ENCODE measurements around the gene UGT1A7. TPM values are rescaled to one million over a fixed set of nuclear protein-coding genes. Genes with fewer than 3 reads are reported as not detected.

Gene UGT1A7
- total and polyA plus RNA-seq, 4 donors: 0.45 TPM; not detected in 3

DNA sequence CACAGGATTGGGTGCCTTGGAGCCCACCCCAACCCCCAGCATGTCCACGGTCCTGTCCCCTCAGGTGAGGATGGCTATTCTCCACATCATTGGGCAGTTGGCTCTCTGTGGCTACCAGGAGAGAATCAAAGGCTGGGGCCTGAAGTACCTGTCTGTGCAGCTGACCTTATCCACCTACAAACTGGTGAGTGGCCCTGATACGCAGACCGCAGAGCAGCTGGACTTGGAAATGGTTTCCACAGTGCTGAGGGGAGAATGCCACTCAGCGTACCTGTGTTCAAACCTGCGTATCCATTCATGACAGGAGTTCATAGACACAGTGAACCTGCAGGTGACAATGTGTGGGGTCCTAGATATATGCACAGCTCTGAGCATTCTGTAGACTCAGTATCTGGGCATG, 118.0 kb downstream of the UGT1A7 start:
- WGBS, 2 donors: 54 to 83% methylated on average over 5 of the region's 5 CpGs
- Histone ChIP-seq H3K4me1 (ENCODE audit: control insufficient read depth in 5 of 5, insufficient read depth in 5 of 5, low read length in 5 of 5) (no peaks in the 10 kb centered on the region), H3K27ac (ENCODE audit: low read depth in 1 of 2, low read length in 1 of 2) (no peak overlapping the region), H3K4me3 (no peak overlapping the region), H3K27me3 (ENCODE audit: control insufficient read depth in 3 of 3, insufficient read depth in 3 of 3, low read length in 2 of 3) (no peaks in the 10 kb centered on the region), H3K9me3 (ENCODE audit: control insufficient read depth in 4 of 4, insufficient read depth in 3 of 4, low read length in 3 of 4) (no peaks in the 10 kb centered on the region), H3K36me3 (ENCODE audit: control insufficient read depth in 4 of 4, insufficient read depth in 4 of 4, low read length in 4 of 4) (no peaks in the 10 kb centered on the region), H3K9ac (ENCODE audit: insufficient read depth in 1 of 2, low read length in 2 of 2) (no peak overlapping the region)
- TF ChIP-seq, protein P1, sequence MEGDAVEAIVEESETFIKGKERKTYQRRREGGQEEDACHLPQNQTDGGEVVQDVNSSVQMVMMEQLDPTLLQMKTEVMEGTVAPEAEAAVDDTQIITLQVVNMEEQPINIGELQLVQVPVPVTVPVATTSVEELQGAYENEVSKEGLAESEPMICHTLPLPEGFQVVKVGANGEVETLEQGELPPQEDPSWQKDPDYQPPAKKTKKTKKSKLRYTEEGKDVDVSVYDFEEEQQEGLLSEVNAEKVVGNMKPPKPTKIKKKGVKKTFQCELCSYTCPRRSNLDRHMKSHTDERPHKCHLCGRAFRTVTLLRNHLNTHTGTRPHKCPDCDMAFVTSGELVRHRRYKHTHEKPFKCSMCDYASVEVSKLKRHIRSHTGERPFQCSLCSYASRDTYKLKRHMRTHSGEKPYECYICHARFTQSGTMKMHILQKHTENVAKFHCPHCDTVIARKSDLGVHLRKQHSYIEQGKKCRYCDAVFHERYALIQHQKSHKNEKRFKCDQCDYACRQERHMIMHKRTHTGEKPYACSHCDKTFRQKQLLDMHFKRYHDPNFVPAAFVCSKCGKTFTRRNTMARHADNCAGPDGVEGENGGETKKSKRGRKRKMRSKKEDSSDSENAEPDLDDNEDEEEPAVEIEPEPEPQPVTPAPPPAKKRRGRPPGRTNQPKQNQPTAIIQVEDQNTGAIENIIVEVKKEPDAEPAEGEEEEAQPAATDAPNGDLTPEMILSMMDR (IDR thresholded peaks at IDR 0.05; ENCODE audit: control extremely low read depth, extremely low read depth): no peak
- DNase-seq (no peak), ATAC-seq (ENCODE audit: insufficient read depth, low FRiP score) (no peak)

GRCh38 chr2:233800208-233800607, 118.5 kb downstream of the UGT1A7 start:
- no peak overlapping the region for H3K9ac ChIP-seq (ENCODE audit: insufficient read depth in 1 of 2, low read length in 2 of 2)
- 80 to 86% methylated on average over 7 of the region's 7 CpGs for WGBS, 2 donors
- no peaks in the 10 kb centered on the region for H3K27me3 ChIP-seq (ENCODE audit: control insufficient read depth in 3 of 3, insufficient read depth in 3 of 3, low read length in 2 of 3)
- ATAC-seq (ENCODE audit: insufficient read depth, low FRiP score): no peak
- no peaks in the 10 kb centered on the region for H3K36me3 ChIP-seq (ENCODE audit: control insufficient read depth in 4 of 4, insufficient read depth in 4 of 4, low read length in 4 of 4)
- H3K4me1 ChIP-seq (ENCODE audit: control insufficient read depth in 5 of 5, insufficient read depth in 5 of 5, low read length in 5 of 5): no peaks in the 10 kb centered on the region
- no peak overlapping the region for H3K27ac ChIP-seq (ENCODE audit: low read depth in 1 of 2, low read length in 1 of 2)
- H3K4me3 ChIP-seq: no peak overlapping the region
- H3K9me3 ChIP-seq (ENCODE audit: control insufficient read depth in 4 of 4, insufficient read depth in 3 of 4, low read length in 3 of 4): no peaks in the 10 kb centered on the region
- DNase-seq: no peak
- TF ChIP-seq, protein P1 (IDR thresholded peaks at IDR 0.05; ENCODE audit: control extremely low read depth, extremely low read depth): no peak

GRCh38 chr2:233801357-233802131, 119.8 kb downstream of the UGT1A7 start:
- H3K9ac ChIP-seq (ENCODE audit: insufficient read depth in 1 of 2, low read length in 2 of 2): no peak overlapping the region
- WGBS, 2 donors: 78 to 79% methylated on average over 9 of the region's 9 CpGs
- no peak overlapping the region for H3K4me3 ChIP-seq
- ATAC-seq (ENCODE audit: insufficient read depth, low FRiP score): no peak
- no peak for DNase-seq
- no peaks in the 10 kb centered on the region for H3K9me3 ChIP-seq (ENCODE audit: control insufficient read depth in 4 of 4, insufficient read depth in 3 of 4, low read length in 3 of 4)
- no peaks in the 10 kb centered on the region for H3K4me1 ChIP-seq (ENCODE audit: control insufficient read depth in 5 of 5, insufficient read depth in 5 of 5, low read length in 5 of 5)
- H3K27me3 ChIP-seq (ENCODE audit: control insufficient read depth in 3 of 3, insufficient read depth in 3 of 3, low read length in 2 of 3): no peaks in the 10 kb centered on the region
- no peaks in the 10 kb centered on the region for H3K36me3 ChIP-seq (ENCODE audit: control insufficient read depth in 4 of 4, insufficient read depth in 4 of 4, low read length in 4 of 4)
- no peak overlapping the region for H3K27ac ChIP-seq (ENCODE audit: low read depth in 1 of 2, low read length in 1 of 2)
- TF ChIP-seq, protein P1 (IDR thresholded peaks at IDR 0.05; ENCODE audit: control extremely low read depth, extremely low read depth): no peak

Measured in lung (tissue), 12 donors.